OCI-M2 (cell line): ENCODE results near the gene MTSS2.

Source experiments
- DNase-seq: peaks from one replicate; lab custom pipeline; 2025; ENCODE audit not compliant: unreplicated experiment; lab: John Stamatoyannopoulos, UW

MTSS2 gene, protein sequence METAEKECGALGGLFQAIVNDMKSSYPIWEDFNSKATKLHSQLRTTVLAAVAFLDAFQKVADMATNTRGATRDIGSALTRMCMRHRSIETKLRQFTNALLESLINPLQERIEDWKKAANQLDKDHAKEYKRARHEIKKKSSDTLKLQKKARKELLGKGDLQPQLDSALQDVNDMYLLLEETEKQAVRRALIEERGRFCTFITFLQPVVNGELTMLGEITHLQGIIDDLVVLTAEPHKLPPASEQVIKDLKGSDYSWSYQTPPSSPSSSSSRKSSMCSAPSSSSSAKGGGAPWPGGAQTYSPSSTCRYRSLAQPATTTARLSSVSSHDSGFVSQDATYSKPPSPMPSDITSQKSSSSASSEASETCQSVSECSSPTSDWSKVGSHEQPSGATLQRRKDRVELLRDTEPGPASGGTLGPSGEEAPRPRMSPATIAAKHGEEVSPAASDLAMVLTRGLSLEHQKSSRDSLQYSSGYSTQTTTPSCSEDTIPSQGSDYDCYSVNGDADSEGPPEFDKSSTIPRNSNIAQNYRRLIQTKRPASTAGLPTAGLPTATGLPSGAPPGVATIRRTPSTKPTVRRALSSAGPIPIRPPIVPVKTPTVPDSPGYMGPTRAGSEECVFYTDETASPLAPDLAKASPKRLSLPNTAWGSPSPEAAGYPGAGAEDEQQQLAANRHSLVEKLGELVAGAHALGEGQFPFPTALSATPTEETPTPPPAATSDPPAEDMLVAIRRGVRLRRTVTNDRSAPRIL

DNA sequence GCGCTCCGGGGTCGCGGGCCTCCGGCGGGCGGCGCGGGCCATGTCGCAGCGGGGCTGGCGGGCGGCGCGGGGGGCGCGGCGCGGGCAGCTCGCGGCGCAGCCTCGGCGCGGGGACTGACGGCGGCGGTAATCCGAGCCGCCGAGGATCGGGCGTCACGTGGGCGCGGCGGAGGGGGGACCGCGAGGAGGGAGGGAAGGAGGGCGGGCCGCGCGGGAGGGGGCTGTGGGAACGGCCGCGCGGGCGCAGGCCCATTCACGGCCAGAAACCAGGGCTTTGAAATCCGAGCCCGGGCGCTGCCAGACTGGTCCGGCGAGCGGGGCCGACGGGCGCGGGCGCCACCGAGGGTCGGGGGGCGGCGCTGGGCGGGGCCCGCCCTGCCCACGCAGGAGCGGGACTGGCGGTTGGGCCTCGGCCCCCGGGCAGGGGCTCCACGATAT, at the start of gene MTSS2:
Gene MTSS2 (minus strand): TSS at position 116 of the 438 bp plus-strand sequence. CDS start 262 bp downstream, outside the sequence.
- DNase-seq, result no peak

DNA sequence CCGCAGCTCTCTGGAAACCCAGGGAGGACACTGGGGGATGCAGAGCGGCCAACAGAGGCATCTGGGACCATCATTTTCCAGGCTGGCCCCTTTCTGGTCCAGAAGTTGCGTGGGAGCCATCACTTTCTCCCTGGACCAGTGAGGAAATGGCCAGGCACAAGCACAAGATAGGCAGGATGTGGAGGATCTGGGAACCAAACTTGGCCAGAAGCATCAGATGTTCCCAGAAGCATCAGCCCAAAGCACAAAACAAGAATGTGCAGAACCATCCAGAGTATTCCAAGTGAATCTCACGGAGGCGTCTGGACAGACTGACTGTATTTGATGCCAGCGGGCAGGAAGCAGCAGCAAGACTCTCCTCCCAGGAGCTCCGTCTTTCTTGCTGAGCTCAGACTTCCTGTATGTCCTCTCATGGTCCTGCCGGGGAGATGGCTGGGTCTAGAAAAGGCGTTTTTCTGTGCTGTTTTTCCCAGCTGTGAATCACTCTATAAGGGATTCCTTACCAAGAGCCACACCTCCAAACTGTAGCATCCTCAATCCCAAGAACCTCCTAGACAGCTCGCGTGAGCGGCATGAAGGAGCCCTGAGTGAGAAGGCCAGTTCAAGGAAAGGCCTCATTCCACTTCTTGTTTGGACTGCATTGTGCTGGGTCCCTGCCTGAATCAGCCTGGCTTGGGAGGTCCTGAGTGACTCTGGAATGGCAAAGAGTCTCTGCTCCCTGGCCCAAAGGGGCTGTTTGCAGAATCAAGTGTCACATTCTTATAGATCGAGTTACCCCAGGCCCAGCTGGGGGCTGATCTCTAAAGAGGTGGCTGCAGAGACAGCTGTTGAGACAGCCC, 49.5 kb upstream of the MTSS2 start:
- no peak for DNase-seq

DNA sequence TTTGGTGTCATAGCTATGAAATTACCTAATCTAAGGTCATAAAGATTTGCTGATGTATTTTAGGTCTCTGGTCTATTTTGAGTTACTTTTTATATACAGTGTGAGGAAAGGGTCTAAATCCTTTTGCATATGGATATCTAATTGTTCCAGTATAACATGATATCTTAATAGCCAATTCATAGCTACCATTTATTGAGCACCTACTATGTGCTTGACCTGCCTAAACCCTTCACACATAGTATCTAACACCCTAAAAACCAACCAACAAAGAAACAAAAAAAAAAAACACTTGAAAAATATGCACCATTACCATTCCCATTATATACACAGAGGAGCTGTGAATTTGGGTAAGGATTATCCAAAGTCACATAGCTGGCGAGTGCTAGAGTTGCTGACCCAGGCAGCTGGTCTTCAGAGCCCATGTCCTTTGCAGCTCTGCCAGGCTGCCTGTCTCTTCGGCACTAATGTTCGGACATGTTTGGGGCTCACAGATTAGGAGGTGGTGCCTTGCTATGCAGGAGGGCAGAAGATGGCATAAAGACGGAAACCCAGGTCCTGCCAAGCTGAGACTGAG, 48.8 kb upstream of the MTSS2 start:
- DNase-seq, result no peak

DNA sequence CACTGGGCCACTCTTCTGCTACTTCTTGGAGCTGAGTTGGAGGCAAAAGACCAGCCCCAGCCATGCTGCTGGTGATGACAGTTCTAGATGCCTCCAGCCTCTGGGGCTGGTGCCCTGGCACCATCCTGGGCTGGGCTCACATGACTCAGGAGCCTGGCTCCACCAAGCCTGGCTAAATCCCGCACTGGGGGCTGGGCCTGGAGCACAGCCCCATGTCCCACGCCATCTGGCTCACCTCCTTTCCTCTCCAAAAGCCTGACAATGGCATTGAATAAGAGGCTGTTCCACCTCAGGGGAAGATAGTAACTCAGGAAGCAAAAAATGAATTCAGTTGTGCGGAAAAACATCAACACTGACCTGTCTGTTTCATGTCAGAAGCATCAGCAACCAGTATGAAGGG, 45.1 kb upstream of the MTSS2 start:
- DNase-seq, result no peak

DNA sequence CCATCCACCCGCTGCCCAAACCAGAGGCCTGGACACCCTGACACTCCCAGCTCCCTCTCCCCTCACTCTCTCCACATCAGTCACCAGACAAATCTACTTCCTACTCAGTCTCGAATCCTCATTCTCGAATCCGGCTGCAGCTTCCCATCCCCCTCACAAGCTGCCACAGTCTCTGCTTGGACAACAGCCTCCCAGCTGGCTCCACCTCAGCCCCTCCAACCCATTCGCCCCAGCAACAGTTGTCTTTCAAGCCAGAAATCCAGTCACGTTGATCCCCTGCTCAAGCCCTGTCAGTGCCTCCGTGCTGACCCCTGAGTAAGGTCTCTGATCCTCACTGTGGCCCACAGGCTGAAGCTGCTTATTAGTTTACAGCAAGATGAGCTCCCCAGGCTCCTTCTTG, 44.2 kb upstream of the MTSS2 start:
- DNase-seq, result no peak

DNA sequence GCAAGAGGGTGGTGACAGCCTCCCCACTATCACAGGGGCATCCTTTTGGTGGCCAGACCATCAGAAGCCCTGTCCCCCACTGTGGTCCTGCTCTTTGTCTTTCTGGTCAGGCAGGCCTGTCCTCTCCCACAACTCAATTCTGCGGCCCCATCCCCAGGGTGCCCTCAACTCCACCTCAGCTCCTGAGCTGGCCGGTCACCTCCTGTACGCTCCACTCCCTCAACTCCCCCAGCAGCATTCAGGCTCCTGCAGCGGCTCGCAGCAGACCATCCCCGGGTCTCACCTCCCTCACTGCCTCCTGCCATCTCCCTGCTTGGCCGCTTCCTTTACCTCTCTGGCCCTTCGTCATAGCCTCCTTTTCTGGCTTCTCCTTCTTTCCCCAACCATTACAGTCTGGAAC, 43.4 kb upstream of the MTSS2 start:
- DNase-seq, result no peak

DNA sequence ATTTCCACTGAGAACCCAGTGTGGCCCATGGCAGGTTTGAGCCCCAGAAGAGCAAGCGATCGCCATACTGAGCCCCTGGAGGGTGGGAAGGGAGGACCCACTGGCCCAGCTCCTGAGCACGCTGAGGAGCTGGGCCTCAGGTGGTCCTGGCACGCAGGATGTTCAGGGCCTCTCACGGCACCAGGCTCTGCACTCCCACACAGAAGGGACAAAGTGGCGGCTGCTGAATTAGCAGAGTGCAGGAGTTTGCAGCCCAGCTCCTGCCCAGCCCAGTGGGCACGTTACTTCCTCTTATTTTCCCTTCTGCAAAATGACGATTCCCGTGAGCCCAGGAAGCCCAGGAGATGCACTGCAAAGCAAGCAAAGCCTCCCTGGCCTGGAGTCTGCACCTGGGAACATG, 42.3 kb upstream of the MTSS2 start:
- DNase-seq, result no peak

DNA sequence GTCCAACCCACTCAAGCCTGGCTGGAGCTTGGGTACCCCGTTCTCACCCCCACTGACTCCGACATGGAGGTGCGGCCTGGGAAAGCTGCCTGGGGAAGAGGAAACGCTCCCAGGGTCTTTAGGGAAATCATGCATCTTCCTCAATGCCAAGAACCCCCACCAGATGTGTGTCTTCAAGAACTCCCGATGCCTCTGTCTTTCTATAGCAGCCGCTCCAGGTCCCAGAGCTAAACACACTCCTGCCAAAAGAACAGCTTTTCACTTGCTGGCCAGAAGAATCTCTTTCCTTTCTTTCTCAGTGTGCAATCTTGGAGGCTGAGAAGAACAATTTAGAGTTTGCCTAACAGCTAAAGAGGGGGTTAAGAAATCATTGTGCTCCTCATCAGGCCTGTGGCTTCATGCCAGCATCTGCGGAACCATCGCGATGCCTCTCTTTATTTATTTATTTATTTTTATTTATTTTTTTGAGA, 41.1 kb upstream of the MTSS2 start:
- no peak for DNase-seq

DNA sequence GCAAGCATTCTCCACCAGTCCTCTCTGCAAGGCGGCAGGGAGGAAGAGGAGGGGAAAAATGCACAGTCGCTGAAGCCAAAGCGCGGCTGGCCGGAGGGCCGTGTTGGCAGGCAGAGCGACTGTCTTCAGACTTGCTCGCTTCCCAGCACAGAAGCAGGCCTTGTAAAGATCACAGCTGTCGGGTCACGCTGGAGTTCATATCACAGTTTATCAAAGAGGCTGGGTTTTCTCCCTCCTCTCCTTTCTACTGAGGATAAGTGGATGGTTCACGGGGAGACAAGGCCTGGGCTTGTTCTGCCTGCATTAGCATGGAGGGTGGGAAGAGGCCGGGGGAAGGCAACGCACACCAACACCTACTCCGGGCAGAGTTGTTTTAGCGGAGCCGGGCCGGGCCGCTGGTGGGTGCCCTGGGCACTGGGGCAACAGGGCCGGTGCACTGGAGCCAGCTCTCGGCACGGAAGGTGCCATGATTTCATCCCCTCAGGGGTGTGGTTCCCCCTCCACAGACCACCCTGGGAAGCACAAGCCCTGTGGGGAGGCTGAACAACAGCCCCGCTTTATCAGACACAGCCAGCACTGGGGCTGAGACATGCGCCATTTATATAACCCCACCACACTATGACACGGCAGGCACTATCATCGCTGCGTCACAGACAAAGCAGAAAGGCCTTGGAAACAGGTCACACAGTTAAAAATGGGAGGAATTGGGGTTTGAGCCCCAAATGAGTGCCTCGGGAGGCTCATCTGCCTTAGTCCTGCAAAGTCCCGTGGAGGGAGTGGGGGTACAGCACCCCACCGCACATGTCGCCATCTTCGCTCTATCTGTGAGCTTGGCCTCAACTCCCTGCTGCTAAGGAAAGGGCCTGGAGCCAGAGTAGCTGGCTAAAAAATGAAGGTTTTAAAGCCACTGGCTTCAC, 40.3 kb upstream of the MTSS2 start:
- DNase-seq, result no peak

DNA sequence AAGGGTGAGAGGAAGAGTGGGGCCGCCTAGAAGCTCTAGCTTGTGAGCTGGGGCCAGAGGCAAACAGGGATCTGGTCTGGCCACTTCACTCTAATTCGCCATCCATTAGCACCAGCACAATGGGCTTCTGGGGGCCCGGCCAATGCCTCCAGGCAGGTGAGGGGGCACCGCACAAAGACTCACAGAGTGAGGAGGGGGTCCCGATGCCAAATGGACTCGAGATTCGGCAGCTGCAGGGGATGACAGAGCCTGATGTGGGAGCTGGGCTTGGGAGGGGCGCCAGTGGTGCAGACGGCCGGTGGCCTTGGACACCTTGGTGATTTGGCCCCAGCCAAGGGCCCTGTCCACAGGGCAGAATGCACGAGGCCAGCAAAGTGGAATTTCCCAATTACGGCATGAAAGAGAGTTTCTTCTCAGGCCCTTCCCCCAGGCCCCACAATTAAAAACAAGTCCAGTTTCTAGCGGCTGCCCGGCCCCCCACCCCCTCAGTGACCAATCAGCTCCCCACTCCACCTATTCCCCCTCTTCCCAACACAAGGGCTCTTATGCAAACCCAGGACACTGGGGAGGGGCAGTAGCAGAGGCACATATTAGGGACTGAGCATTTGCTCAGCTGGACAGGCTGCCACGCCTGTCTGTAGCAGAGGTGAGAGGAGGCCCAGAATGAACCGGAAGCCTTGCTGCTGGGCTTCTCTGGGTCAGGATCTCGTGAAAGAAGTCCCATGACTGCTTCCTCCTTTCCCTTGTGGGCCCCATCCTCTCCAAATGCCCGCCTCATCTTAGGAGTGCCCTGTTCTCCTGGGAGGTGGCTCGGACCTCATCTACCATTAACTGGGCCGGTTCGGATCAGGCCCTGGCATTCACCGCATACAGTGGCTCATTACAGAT, 39.4 kb upstream of the MTSS2 start:
- DNase-seq, result no peak

DNA sequence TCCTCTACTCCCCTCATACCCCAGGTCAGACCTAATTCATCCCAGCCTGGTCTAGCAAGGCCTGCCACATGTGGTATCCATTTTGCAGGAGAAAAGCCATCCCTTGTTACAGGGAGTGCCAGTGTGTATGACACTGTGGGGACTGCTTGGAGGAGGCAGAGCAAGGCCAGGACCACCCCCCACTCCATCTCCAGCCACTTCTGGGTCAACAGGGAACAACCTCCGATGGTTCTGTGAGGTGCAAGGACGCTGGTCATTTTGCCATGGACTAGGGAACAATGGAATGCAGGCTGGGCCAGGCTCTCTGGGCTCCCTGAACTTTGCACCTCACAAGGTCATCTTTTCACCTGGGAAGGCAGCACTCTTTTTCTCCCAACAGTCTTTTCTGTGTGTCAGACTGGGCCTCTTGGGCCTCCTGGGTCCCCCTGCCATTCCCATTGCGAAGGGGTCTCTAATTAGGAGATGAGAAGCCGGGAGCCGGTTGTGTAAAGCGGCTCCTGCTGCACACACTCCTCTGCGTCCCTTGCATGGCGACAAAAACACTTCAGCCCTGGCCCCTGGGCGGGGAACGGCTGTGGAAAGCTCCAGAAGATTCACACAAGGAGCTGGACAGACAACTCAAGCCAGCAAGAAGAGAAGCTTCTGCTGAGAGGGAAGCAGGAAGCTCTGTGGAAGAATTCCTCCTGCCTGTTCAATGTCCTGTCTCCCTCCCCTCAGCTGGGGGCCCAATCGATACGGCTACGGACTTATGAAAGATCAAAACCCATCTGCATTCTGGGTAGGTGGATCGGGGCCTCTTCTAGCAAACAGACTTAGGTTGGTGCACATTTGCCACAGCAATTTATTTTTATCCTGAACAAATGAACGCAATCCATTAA, 38.5 kb upstream of the MTSS2 start:
- no peak for DNase-seq

DNA sequence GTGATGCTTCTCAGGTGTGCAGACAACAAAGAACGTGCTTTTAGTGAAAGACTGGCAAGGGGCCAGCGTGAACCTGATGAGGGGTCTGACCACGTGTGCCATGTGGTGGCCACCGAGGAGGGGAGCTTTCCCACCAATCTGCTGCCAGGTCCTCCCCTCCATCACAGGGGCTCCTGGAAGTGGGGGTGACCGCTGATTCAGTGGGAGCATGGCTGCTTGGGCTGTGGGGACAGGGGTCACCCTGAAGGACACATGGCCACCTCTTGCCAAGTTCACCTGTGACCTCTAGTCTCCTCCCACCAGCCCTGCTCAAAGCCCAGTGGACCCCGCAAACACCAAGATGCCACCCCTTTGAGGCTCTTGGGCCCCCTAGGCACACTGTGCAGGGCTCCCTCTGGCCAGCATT, 37.9 kb upstream of the MTSS2 start:
- no peak for DNase-seq

DNA sequence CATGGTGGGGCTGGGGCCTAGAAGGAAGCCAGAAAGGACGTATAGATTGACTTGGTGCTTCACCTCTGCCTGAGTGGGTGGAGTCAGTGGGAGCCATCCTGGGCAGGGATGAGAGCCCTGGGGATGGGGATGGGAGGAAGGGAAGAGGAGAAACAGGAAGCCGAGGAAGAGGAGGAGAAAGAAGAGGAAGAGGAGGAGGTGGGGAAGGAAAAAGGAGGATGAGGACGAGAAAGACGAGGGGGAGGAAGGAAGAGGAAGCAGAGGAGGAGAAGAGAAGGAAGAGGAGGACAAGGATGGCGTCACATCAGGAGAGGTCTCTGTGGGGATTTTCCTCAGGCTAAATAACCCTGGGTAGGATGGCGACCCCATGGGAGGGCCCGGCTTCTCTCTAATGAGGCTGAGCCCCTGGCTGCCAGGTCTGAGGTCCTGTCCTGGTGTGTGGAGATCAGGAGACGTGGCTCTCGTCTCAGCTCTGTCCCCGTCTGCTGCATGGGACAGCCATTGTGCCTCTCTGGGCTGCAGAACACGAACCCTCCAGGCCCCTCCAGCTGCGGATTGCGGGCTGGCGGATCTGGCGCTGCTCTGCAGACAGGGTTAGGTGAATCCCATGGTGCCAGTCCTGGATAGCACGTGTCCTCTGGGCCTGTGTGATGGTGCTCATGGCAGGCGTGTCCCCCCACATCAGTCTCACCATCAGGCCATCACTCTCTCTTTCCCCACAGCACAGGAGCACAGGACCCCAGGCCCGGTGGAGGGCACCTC, 35.5 kb upstream of the MTSS2 start:
- no peak for DNase-seq

DNA sequence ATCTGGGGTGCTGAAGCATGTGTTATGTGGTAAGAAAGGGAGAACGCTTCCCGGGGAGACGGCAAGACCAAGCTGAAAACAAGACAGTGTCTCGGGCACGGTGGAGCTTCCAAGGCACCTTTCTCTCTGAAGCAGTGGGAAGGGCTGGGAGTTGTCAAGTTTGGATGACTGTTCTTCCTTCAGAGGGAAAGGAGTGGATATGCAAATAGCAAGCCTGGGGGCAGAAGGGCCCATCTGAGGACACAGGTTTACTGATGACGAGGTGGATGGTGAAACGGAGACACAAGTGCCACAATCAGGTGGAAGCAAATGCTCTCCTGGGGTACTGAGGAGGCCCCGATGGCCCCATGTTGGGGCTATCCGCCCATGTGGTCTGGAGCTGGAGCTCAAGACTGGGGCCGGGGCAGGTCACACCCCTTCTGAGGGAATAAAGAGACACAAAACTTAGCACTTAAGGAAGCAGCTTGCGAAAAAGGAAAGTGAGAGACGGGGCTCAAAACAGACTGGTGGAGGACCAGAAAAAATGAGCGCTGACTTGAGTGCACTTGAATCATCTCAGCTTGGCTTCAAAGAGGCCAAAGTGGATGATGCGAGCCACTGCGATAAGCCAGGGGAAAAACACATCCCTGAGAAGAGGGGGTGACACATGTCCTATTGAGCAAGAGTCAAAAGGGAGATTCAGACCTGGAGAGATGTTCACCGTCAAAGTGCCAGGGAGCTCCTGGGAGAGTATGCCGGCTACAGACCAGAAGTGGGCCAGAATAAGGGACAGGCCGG, 34.8 kb upstream of the MTSS2 start:
- DNase-seq, result no peak

DNA sequence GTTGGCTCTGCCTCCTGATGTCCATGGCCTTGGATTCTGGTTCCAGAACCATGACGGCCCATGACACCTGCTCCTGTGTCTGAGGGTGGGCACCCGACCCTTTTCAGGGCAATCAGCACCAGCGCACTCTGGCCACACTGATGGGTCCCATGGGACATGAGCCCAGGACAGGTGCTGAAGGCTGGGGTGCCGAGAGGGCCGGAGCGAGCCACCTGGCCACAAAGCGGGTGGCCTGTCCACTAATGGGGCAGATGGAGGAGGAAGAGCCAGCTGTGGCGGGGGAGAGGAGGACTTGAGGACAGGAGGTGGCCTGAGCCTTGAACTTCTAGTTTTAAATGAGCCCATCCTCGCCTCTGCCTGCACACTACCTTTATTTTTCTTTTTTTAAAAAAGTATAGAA, 31.2 kb upstream of the MTSS2 start:
- no peak for DNase-seq

DNA sequence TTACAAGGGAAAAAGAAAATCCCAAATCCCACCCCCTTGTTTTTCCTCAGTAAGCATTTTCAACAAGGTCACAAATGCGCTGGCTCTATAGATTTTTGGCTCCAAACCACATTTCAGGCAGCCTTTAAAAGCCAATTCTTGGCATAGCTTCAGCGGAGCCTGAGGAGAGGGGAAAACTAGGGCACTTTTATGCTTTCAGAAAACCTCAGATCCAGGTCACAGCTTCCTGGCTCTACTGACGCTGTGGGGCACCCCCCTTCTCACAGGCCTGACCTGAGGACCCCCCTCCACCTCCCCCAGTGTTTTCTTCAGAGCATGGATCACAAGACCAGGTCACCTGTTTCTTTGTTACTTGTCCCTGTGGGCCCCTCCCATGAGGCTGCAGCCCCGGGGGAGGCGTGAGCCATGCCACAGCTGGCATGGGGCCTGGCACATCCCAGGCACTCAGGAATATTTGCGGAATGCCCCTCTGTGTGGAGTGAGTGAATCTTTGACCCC, 30.1 kb upstream of the MTSS2 start:
- DNase-seq, result no peak
